Vagina (tissue), 2 donors: Measurements from ENCODE around the gene ANO10.

Experiments used
- POLR2A ChIP-seq, 2 donors: fragments of 450-650 bp; IDR thresholded peaks; one replicate each; pipeline ENCODE4 v1.6.1; 2017; ENCODE audit warnings: antibody characterized with exemption in 2 of 2, mild to moderate bottlenecking in 2 of 2, moderate library complexity in 2 of 2
- TF ChIP-seq, protein P1 (sequence below), 3 experiments: fragments of 450-650 bp in 2 of 3; fragments of 200-600 bp in 1 of 3; sonication (generic) in 1 of 3; IDR thresholded peaks; one replicate each; pipeline ENCODE4 v1.5.1; 2017 to 2019; ENCODE audit warnings: antibody characterized with exemption in 3 of 3, mild to moderate bottlenecking in 2 of 3, moderate library complexity in 2 of 3

- TF ChIP-seq, protein P1, sequence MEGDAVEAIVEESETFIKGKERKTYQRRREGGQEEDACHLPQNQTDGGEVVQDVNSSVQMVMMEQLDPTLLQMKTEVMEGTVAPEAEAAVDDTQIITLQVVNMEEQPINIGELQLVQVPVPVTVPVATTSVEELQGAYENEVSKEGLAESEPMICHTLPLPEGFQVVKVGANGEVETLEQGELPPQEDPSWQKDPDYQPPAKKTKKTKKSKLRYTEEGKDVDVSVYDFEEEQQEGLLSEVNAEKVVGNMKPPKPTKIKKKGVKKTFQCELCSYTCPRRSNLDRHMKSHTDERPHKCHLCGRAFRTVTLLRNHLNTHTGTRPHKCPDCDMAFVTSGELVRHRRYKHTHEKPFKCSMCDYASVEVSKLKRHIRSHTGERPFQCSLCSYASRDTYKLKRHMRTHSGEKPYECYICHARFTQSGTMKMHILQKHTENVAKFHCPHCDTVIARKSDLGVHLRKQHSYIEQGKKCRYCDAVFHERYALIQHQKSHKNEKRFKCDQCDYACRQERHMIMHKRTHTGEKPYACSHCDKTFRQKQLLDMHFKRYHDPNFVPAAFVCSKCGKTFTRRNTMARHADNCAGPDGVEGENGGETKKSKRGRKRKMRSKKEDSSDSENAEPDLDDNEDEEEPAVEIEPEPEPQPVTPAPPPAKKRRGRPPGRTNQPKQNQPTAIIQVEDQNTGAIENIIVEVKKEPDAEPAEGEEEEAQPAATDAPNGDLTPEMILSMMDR (IDR thresholded peaks at IDR 0.05): no peak
- no peak for TF ChIP-seq POLR2A (IDR thresholded peaks at IDR 0.05)
These were observed 185.2 kb downstream of the ANO10 start for GRCh38 chr3:43436507-43437140.
